Ammon's horn (tissue), 1 donor: ENCODE measurements around the gene C2orf92.
A peak's percentile ranks its signal among the peaks of the same experiment; 100 is the strongest.

Experiments
- DNase-seq: peaks from one replicate; pipeline ENCODE4 v3.0.0-alpha.2; 2016; ENCODE audit warnings: low spot score

Gene C2orf92

DNA sequence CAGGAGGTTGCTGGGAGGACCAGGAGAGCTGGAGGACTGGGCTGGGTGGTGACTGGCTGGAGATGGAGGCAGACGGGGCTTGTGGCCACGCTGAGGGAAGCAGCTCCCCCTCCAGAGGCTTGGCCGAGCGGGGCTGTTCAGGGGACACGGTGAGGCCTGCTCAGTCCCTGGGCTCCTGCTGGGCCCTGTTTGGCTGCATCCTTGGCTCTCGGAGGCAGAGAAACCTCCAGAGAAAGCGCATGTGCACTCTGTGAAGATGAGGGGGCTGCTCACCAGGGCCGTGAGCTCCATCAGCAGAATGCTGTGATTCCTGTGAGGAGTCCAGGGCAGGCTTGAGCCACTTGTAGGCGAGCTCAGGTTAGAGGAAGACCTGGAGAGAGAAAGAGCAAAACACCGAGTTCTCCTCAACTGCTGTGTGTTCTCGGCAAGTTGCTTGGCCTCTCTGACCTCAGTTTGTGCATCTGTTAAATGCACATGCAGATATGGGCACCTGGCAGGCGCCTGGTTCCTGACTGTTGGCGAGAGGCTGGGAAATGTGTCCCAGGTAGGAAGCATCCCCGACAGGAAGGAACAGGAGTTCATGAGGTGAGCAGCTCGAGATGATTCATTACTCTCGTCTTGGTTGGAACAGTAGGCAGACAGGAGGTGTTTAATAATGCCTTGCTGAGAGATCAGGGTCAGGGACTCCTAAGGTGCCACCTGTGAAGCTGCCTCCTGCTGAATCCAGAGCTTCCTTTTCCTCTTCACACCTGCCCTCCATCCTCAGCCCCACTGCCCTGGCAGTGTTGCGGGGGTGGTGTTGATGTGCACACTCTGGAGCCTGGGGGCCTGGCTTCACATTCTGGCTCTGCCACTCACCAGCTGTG lies 44.8 kb downstream of the C2orf92 start:
- no peak for DNase-seq

DNA sequence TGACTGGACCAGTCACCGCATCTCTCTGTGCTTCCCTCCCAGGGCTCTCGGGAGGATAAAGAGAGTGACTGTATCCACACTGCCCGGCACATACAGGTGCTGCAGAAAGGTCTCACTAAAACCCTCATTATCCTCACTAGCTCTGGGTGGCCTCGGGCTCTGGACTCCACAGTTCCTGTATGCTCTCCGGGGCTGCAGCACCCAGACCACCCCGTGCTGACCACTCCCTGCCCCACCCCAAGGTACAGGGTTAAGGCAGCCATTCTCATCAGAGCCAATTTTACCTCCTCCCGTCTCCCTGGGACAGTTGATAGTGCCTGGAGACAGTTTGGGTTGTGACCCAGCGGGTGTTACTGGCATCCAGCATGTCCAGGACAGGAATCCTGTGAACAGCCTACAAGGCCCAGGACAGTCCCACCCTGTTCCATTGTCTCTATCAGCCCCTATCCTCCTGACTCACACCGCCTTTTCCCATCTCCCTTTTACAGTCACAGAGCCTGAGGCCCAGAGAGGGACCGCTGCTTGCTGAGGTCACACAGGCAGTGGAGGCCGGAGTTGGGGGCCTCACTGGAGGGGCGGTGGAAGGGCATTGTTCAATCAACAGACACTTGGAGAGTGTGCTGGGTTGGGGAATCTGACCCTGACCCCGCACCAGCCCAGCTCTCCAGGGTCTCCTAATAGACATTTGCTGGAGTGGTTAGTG lies 45.6 kb downstream of the C2orf92 start:
- no peak for DNase-seq

DNA sequence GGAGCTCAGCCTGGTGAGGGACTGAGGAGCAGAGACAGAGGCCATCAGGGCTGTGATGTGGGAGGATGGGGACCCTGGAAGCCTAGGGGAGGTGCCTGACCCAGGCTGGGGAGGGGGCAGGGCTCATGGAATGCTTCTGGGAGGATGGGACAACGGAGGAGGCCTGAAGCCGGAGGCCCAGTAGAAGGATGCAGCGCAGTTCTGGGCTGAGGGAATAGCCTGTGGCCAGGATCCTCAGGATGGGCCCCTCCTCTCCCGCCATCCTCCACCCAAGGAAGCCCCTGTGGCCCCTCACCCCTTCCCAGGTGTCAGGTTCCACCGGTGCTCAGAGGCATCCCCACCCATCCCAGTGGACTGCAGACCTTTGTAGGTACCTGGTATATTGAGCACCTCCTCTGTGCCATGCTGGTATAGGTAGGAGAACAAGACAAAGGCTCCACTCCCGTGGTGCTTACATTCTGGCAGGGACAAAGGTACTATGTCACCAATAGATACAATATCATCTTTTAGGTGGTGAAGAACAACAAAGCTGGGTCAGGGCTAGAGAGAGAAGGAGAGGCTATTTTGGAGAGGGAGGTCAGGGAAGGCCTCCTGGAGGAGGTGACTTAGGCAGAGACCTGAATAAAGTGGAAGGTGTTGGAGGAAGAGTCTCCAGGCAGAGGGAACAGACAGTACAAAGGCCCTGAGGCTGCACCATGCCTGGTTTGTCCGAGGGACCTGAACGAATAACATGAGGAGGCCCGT lies 46.6 kb downstream of the C2orf92 start:
- no peak for DNase-seq

DNA sequence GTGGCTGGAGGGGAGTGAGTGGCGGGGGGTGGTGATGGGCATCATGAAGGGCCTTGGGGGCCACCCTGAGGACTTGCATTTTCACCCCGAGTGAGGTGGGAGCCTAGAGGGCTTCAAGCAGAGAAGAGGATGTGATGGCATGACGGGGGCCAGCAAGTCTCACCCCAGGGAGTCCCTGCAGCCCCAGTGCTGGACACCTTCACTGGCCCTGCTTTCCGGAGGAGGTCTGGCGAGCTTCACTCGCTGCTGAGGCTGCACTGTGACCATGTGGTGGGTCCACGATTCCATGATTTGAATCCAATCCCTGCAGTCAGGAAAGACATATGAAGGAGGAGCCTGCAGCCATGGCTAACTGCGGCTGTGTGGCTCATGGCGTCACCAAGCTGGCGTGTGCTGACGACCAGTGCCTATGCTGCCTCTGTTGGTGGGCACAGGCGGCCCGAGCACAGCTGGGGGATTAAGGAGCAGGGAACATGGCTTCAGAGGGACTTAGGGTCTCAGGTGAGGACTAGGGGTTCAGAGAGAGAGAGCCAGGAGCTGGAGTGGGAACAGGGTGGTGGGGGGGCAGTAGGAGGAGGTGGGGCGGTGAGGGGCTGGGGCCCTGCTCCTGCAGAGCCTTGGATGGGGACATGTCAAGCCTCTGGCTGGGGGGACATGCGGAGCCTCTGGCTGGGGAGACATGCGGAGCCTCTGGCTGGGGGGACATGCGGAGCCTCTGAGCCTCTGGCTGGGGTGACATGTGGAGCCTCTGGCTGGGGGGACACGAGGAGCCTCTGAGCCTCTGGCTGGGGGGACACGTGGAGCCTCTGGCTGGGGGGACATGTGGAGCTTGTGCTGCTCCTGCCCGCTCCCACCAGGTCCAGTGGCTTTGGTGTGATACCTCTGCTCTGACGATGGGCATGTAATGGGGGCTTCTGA lies 47.4 kb downstream of the C2orf92 start:
- no peak for DNase-seq

DNA sequence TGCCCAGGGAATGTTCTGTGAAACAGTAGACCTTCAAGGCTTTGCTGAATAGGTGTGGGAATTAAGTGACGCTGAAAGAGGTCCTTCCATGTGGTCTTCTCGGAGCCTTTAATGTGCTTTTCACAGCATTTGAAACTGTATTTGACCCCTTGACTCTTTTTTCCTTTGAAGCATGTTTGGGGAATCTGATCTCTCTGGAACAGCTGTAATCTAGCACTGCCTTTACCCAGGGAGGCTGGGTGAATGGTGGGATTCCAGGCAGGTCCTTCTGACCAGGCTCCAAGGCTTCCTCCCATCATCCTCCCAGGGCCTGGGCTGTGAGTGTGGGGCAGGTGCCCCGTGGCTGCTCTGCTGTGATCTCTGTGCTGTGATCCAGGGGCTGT lies 48.1 kb downstream of the C2orf92 start:
- no peak for DNase-seq

DNA sequence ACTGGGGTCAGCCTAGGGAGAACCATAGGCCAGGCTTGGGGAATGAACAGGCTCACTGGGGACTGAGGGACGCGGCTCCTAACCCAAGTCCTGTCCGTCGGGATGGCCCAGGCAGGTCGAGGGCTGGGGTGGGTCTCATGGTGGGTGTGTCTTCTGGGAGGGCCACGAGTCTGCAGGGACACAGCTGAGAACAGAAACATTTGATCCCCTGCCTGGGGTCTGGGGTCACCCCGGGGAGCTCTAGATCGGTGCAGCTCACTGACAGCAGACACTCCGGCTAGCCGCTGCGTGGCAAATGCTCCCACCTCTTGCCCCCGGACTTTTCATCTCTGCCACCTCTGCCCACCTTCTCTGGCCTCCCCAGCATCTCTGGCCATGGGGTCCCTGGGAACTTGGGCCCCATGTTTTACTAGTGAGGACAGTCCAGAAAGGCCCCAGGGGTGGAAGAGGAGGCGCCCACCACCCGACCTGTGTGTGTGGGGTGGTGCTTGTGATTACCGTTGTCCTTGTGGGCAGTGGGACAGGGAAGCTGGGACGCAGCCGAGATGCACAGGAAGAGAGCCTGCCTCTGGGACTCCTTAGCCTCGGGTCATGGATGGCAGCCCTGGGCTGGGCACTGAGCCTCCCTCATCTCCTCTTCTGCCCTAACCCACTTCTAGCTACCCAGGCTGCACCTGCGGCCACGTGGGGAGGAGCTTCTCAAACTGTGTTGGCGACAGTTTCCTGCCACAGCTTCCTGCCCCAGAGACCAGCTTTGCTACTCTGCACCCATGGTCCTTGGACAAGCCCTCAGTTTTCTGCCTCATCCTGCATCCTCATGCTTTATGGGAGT lies 48.8 kb downstream of the C2orf92 start:
- no peak for DNase-seq

DNA sequence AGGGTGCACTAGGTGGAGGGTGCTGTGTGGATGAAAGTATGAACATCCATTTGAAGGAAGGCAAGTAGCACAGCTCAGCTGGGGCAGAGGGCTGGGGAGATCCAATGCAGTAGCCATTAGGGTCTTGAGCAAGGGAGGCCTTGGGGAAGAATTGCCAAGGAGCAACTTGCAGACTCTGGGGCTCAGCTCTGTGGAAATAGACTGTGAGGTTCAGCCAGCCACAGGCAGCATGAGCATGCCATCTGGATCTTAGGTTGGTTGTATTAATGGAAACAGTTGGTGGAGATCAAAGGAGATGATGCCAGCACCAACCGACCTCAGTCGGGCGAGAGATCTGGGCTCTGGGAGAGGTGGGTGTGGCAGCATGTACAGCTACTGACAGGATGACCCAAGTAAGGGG lies 49.4 kb downstream of the C2orf92 start:
- peak; percentile 15 for DNase-seq

DNA sequence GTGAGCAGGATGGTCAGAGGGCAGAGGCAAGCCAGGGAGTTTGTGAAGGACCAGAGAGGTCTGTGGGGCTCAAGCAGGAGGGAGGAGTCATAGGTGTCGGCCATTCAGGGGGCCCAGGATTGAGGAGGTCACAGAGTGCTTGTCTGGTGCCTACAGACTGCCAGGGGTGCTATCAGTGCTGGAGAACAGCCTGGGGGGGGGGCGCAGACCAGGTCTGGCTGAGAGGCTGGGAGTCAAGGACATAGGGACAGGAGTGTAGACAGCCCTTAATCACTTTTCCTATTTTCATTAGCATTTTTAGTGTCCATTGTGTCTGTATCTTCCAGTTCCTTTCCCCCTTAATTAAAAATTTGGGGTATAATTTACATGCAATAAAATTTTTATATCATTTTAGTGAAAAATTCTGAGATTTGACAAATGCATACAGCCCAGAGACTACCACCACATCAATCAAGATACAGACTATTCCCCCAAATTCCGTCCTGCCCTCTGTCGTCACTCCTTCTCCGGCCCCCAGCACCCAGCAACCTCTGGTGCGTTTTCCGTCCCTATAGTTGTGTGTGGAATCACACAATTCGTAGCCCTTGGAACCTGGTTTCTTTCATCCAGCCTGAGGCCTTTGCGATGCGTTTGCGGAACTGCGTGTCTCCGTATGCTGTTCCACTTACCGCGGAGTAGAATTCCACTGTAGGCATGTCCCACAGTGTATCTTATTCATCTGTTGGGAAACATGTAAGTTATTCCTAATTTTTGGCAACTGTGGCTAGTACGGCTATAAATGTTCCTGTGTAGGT lies 50.0 kb downstream of the C2orf92 start:
- DNase-seq = no peak

DNA sequence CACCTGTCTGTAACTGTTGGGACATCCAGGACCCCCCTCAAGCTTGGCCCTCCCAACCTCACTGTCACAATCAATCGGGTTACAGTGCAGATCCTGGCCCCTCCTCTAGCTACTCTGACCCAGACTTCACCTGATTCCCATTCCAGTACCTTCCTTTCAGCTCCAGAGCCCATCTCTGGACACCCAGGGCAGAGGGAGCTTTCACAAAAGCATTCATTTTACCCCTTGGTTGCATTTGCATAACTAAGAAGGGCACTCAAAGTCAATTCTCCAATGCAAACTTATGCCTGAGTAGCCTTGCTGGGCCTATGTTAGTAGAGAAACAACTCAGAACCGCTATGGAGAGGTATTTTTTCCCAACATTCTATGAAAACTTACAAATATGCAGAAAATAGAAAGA lies 51.2 kb downstream of the C2orf92 start:
- DNase-seq = no peak

DNA sequence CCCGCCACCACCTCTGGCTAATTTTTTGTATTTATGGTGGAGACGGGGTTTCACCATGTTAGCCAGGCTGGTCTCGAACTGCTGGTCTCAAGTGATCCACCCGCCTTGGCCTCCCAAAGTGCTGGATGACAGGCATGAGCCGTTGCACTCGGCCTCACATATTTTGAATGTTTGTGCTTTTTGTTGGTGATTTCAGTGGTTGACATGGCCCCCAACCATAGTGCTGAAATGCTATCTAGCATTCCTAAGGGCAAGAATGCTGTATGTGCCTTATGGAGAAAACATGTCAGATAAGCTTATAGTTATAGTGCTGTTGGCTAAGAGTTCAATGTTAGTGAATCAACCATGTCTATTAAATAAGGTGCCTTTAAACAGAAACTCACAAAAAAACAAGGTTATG lies 52.7 kb downstream of the C2orf92 start:
- DNase-seq = no peak

DNA sequence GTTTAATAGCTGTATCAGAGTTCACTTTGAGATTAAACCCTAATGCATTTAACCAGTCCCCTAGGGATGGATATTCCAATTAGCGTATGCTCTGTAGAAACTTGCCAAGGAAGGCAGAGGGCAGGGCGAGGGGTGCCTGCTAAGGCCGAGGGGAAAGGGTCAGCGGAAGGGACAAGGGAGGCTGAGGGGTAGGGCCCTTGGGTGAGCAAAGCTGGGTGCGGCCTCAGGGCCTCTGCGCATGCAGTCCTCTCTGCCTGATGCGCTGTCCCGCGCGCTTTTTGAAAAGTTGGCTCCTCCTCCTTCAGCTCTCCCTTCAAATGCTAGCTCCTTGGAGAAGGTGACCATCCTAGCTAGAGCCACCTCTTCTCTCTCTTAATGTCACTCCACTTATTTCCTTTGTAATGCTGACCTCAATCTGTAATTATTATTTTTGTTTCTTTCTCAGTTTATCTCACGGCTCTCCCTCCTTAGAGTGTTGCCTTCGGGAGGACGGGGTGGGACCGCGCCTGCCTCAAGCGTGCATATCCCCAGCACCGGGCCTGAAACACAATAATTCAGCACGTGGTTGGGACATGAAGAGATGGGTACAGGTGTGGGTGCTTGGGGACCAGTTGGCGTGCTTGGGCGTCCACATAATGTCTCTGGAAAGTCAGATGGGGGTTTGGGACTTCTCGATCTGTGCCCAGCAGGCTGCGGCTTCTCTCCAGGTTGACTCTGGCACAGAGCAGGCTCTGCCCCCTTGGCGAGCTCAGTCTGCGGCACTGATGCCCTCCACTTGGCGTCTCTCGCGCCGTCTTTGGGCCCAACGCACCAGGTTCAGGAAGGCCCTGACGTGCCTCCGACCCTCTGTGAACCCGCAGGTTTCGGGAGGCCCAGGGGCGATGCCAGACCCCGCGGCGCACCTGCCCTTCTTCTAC lies 53.9 kb downstream of the C2orf92 start:
- no peak for DNase-seq

DNA sequence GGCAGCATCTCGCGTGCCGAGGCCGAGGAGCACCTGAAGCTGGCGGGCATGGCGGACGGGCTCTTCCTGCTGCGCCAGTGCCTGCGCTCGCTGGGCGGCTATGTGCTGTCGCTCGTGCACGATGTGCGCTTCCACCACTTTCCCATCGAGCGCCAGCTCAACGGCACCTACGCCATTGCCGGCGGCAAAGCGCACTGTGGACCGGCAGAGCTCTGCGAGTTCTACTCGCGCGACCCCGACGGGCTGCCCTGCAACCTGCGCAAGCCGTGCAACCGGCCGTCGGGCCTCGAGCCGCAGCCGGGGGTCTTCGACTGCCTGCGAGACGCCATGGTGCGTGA lies 54.5 kb downstream of the C2orf92 start:
- DNase-seq = no peak

DNA sequence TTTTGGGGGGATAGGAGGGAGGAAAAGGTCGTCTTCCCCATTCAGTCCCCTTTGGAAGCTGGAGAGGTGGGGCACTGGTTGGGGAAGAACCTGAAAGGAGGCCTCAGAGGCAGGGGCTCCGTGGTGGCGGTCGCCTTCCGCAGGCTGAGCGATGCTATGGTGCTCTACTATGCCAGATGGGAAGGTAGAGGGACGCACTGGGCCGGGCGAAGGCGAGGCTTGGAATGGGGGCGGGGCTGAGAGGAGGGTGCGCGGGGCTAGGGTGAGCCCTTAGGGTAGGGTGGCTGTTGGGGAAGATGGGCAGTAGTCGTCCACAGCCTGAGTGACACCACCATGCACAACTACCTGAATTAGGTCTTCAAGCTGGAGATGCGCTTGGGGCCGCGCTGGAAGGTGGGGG lies 55.0 kb downstream of the C2orf92 start:
- no peak for DNase-seq

DNA sequence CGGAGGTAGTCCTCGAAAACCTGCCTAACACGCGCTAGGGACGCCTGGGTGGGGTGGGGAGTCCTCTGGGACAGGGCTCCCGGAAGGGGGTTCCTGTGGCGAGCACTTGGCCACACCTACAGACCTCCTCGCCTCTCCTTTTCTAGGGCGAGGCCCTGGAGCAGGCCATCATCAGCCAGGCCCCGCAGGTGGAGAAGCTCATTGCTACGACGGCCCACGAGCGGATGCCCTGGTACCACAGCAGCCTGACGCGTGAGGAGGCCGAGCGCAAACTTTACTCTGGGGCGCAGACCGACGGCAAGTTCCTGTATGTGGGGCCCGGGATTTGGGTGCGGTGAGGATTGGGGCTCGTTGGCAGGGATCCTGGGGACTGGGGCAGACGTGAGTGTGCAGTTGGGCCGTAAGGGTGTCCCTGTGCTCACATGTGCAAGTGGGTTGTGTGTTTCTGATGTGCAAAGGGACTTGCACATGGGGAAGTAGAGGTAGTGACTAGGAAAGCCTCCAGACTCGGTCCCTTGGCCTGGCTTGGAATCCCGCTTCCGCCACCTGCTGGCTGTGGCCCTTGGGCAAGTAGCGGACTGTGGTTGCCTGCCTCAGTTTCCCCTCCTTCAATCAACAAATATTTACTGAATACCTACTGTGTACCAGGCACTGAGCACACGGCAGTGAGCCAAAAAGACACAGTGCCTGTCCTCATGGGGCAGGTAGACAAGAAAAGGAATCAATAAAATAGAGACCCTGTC lies 55.6 kb downstream of the C2orf92 start:
- no peak for DNase-seq

DNA sequence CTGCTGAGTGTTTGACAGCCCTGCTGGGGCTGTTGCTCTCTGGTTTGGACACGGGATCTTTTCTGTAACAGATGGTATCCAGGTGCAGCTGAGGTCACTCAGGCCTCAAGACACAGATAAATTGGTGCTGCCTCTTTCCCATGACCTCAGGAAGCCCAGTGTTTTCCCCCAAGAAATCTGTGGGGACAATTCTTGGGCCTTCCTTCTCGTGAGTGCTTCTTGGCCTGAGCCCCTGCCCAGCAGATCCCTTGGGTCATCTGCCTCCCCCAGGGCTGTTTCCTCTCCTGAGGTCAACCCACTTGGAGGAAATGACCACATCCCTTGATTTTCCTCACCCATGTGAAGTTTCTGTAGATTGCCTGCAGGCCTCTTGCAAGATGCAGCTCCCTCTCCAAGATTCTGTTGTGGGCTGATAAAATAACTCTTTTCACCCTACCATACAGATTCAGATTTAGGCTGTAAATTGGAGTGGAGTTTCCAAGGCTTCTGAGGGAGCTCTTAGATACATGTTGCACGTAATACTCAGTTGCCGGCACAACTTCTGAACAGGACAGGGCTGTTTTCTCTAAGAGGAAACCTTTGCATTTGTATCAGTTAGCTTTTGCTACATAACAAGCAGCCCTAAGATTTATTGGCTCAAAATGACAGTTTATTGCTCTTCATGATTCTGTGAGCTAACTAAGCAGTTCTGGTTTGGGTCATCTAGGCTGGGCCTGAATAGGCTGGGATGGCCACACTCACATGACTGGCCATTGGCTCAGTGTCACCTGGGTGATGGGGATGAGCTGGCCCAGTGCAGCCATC lies 57.0 kb downstream of the C2orf92 start:
- DNase-seq = no peak

DNA sequence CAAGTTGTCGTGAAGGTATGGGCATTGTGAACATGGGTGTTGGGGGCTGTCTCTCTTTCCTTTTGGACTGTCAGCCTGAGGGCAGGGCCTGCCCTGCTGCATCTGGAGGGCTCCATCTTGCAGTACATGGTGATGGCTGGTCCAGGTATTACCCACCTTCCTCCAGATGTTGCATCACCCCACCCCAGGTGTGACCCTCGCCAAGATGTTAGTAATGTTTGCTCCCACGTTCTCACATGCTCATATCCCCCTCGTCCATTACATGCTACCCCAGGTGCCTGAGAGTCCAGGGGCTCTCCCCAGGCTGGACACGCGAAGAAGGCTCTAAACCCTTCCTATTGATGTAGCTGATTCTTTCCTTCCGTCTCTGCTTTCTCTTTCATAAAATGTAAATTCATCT lies 57.8 kb downstream of the C2orf92 start:
- DNase-seq = no peak

DNA sequence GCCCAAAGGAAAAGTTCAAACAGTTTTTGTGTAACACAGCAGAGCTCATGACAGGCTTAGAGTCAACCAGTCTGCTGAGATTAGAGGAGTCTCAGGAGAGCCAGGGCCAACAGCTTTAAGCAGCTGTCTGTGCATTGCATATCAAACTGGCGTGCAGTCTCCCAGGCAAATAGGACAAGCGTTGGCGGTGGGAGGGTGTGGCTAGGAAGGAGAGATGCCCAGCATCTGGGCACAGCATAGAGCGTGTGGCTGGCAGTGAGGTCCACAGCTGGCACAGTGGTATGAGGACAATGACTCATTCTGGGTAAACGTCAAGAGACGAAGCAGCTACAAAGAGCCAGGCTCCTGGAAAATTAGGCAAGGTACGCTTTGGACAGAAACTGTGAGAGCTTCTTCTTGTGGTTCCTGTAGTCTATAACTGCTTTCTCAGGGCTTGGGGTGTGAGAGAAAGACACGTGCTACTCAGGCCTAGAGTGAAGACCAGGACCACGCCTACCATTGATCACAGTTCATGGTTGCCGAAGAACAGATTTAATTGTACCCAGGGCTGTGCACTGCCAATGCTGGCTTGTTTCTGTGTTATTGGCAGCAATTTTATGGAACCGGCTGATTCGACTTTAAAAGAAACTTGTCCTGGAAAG lies 58.7 kb downstream of the C2orf92 start:
- peak; percentile 30 for DNase-seq
